GM18502 (cell line): ENCODE measurements around the gene CACNA2D3.
"Not testable (repeated sequence)": the region's sequence is repeated elsewhere in the genome, so short reads cannot be mapped to it uniquely, and the experiment has no call there.

Experiments used
- ATAC-seq: cut with Tn5 transposase; IDR thresholded peaks from one replicate; pipeline ENCODE4 v1.9.1; 2021; ENCODE audit warnings: mild to moderate bottlenecking; ENCODE audit not compliant: unreplicated experiment, poor library complexity

CACNA2D3 gene

GRCh38 chr3:54960082-54960481, 837.7 kb downstream of the CACNA2D3 start:
- no peak for ATAC-seq

GRCh38 chr3:54960701-54961100, 838.3 kb downstream of the CACNA2D3 start:
- ATAC-seq, result no peak

GRCh38 chr3:54962200-54962599, 839.8 kb downstream of the CACNA2D3 start:
- no peak for ATAC-seq

GRCh38 chr3:54963641-54964040, 841.3 kb downstream of the CACNA2D3 start:
- no peak for ATAC-seq

- no peak for ATAC-seq
Measured at GRCh38 chr3:54964081-54964480, 841.7 kb downstream of the CACNA2D3 start.

GRCh38 chr3:54965746-54966145, 843.4 kb downstream of the CACNA2D3 start:
- no peak for ATAC-seq

GRCh38 chr3:54966979-54967378, 844.6 kb downstream of the CACNA2D3 start:
- ATAC-seq, result no peak

- ATAC-seq, result no peak
Measured at GRCh38 chr3:54967731-54968161, 845.4 kb downstream of the CACNA2D3 start.

- no peak for ATAC-seq
Measured at GRCh38 chr3:54968546-54969172, 846.3 kb downstream of the CACNA2D3 start.

- ATAC-seq, result no peak
Measured at GRCh38 chr3:54969652-54970051, 847.3 kb downstream of the CACNA2D3 start.

GRCh38 chr3:54970895-54971294, 848.5 kb downstream of the CACNA2D3 start:
- ATAC-seq, result no peak

- ATAC-seq, result no peak
Measured at GRCh38 chr3:54977439-54977838, 855.1 kb downstream of the CACNA2D3 start.

GRCh38 chr3:54977946-54978345, 855.6 kb downstream of the CACNA2D3 start:
- not testable (repeated sequence) for ATAC-seq

GRCh38 chr3:54982807-54983206, 860.5 kb downstream of the CACNA2D3 start:
- ATAC-seq, result no peak

- ATAC-seq, result no peak
Measured at GRCh38 chr3:54983266-54984099, 861.1 kb downstream of the CACNA2D3 start.

- ATAC-seq, result no peak
Measured at GRCh38 chr3:54985856-54986255, 863.5 kb downstream of the CACNA2D3 start.

GRCh38 chr3:54986294-54986693, 863.9 kb downstream of the CACNA2D3 start:
- ATAC-seq, result no peak

- ATAC-seq, result no peak
Measured at GRCh38 chr3:54987719-54988118, 865.4 kb downstream of the CACNA2D3 start.

GRCh38 chr3:54988302-54988837, 866.0 kb downstream of the CACNA2D3 start:
- ATAC-seq, result no peak

- no peak for ATAC-seq
Measured at GRCh38 chr3:54988838-54989630, 866.7 kb downstream of the CACNA2D3 start.

GRCh38 chr3:54994111-54994513, 871.8 kb downstream of the CACNA2D3 start:
- ATAC-seq, result no peak
